HG02678 (cell line): ENCODE data around the gene CASKIN2.
A peak's percentile ranks its signal among the peaks of the same experiment; 100 is the strongest.

Experiments used
- ATAC-seq: cut with Tn5 transposase; IDR thresholded peaks from one replicate; pipeline ENCODE4 v1.9.1; 2021; ENCODE audit warnings: mild to moderate bottlenecking, moderate library complexity; ENCODE audit not compliant: unreplicated experiment

Gene CASKIN2

DNA sequence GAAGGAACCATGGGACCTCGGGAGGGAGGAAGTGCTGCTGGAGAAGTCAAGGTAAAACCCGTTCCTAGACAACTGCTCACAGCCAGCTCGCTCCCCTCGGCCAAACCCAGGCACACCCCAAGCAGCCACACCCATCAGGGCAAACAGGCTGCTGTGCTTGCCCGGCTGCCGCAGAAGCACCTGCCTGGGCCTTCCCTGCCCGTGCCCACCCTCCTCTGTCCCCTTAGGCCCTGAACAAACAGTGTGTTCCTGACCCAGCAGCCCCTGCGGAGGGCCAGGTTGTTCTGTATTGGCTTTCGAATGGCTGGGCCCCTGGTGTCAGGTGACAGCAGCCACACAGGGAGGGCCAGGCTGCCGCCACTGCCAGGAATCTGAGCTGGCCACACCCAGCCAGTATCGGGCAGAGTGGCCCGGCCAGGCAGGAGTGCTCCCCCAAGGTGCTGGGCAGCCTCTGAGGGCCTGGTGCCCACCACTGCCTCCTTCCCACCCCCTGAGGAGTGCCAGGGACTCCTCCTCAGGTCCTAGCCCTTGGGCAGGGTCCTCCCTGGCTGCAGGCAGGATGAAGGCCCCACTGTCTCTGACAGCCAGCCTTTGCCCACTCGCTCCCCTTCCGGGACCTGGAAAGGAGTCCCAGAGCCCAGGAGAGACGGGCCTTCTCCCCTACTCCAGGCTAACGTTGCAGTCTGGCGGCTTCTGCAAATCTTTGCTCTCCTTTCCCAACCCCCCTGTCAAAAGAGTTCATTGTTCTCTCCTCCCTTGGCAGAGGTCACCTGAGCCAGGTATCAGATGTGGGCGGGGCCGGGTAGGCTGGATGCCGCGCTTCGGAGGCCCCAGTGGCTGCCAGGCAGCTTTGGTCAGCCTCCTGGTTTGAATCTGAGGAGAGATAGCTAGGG is 34.2 kb upstream of the CASKIN2 start:
- no peak for ATAC-seq

DNA sequence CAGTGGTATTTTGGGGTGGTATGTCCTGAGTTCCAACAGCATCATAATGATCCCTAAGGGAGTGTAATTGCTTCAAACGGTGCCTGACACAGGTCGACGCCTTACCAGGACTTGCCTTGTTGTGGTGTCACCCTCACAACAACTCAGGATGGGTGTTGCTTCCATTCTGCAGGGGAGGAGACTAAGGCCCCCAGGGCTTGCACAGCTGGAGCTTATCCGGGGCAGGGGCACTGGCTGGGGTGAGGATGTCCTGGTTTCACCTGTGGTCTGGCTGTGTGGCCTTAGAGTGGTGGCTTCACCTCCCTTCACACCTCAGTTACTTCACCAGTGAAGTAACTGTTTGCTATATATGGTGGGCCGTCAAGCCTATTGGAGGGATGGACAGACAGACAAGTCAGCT is 33.5 kb upstream of the CASKIN2 start:
- no peak for ATAC-seq

DNA sequence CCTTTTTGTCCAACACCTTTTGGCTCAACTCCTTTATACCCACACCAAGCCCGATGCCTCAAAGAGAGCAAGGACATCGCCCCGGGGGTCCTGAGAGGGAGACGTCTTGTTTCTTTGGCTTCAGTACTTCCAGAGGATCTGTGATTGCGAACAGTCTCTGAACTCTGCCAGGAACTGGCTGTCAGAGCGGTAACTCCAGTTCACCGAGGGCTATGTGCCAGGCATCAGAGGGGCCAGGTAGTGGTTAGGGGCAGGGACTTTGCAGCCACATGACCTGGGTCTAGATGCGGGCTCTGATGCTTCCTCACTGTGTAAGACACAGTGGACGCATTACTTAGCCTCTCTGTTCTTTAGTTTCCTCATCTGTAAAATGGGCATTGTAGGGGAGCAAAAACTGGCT is 31.8 kb upstream of the CASKIN2 start:
- ATAC-seq = no peak

DNA sequence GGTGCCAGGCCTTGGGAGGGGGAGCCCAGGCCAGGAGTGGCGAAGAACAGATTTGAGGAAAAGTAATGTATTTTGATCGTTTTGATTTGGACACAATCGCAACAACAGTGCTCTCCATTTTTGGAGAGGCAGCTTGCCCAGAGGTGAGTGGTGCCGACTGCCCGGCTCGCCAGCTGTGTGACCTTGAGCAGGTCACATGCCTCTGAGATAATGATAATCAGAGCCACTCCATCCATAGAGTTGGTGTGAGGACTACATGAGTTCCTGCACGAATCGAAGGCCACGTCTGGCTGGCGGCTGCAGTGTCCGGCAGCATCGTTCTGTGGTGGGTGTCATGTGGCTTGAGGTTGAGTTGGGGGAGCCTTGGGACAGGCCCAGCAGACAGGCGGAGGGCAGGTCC is 30.8 kb upstream of the CASKIN2 start:
- no peak for ATAC-seq

DNA sequence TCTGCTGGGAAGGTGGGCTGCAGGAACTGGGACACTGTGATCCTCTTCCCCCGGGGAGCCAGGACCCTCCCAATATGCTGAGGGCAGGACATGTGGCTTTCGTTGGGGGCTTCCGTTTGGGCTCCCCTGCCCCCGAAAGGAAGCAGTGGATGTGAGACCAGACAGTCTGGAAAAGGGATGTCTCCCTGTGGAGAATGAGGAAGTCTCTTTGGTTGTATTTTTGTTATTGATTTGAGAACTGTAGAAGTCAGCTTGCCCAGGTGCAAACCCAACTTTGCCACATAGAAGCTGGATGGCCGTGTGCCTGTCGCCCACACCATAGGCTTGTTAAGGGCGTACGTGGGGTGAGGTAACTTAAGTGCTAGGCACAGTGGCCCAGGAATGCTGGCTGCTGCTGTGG is 28.9 kb upstream of the CASKIN2 start:
- no peak for ATAC-seq

DNA sequence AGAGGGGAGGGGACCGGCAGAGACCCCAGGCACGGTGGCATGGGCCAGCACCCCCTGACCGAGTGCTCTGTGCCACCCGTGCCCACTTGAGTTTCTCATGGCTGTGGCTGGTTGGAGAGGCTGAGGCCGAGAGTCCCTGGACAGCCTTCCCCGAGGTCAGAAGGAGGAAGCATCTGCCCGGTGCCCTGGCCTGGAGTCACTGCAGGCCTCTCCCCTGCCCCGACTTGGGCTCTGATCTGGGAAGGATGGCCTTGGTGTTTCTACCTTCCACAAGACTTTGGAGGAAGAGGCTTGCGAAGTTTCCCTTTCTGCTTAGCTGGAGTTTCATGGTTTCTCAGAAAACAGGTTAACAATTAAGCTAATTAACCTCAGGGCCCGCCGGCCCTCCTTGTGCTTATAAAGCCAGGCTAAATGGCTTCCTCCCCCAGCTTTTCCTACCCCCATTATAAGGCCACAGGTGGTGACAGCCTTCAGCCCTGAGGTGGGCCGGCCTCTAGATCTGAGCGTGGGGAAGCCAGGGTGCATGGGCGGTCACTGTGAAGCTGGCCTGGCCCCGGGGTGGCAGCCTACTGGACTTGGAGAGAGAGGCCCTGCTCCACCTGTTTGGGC is 27.5 kb upstream of the CASKIN2 start:
- ATAC-seq = no peak

DNA sequence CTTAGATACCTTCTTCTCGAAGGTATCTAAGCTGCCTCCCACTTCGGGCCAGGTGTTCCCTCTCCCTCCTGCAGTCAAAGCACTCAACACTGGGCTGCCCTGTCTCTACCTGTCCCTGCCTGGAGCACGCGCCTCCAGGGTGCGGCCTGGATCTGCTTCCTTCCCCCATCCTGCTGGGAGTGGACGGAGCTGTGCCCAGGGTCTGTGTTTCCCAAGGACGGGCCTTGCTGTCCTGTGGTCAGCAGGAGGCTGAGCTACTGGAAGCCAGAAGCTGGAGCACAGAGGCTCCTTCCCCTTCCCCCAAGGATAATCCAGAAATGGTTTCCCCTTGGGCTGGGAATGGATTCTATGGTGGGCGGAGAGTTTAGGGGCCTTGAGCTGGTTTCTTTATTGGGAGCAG is 26.9 kb upstream of the CASKIN2 start:
- ATAC-seq = no peak

DNA sequence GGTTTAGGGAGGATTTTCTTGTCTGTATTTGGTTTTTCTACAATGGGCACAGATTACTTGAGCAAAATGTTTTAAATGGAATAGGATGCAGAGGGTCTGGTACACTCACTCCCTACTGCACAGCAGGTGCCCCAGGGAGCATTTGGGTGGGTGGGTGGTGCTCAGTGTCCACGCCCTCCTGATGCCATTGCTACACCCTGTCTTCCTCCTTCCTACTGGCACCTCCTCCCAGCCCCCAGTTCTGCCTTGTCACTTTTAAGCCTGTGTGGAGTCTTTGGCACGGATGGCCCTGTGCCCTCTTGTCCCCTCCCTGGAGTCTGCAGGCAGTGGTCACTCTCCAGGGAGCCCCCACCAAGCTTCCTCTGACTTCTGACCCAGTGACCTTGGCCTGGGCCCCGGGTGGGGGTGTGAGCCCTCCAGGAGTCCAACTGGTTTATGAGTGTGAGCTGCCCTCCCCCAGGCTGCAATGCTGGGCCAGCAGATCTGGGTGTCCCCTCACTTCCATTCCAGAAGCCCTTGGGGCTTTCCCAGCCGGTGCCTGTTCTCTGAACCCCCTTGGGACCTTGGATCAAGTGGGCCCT is 25.7 kb upstream of the CASKIN2 start:
- no peak for ATAC-seq

DNA sequence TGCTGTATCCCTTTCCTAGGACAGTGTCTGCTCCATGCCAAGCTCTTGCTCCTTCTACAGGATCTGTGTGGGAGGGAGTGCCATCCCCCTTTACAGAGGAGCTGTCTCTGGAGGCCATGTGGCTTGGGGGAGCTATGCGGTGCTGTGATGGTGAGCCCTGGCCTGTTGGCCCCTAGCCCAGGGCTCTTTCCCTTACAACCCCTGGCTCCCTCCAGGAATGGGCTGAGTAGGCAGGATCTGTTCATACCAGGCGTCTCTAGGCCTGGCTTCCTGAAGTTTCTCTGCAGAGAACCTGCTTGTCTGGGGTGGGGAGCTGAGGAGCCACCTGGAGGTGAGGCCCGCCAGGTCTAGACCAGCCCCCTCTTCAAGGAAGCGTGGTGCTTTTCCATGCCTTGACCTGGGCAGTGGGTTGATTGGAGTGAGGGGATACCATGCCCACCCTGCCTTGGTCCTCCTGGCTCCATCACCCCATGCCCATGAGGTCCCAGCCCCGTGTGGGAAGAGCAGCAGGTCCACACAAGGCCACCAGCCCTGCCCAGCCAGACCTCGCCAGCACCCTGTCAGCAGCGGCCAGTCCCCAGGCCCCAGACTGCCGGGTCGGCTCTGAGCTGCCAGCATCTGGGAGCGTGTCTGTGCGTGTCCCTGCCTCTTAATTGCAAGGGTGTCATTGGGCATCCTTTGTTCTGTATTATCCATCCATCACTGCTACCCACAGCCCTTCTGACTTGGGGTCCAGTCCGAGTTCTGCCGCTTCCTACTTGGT is 24.8 kb upstream of the CASKIN2 start:
- ATAC-seq = no peak

DNA sequence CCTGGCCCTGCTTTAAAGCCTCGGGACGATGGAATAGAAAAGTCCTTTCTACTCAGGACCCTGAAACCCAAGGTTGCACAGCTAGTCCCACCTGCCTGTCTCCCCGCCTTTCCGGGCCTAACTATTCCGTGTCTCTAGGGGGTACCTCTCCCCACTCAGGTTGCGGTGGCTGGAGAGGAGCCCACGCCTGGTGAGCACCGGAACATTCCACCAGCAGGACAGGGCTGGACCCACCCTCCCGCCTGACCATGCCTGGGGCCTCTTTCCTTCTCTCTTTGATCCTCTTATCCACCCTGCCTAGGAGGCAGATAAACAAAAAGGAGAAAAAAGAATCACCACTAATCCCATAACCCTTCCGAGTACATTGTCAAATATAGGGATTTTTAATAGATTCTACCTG is 21.0 kb upstream of the CASKIN2 start:
- ATAC-seq = no peak

DNA sequence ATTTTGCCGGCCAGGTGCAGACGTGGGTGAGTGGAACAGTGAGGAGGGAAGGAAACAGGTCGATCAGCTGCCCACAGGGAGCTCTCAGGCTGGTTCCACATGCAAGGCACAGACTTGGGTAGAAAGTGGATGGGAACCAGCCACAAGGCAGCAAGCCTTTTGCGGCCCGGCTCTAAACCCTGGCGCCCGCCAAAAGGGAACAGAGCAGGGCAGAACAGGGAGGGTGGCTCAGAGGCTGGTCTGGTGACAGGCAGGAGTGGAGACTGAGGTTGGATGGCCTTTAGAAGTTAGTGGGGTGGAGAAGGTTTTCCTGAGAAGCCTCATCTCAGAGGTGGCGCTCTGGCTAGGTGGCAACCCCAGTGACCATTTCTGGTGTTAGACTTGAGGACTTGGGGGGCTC is 20.5 kb upstream of the CASKIN2 start:
- ATAC-seq = no peak

DNA sequence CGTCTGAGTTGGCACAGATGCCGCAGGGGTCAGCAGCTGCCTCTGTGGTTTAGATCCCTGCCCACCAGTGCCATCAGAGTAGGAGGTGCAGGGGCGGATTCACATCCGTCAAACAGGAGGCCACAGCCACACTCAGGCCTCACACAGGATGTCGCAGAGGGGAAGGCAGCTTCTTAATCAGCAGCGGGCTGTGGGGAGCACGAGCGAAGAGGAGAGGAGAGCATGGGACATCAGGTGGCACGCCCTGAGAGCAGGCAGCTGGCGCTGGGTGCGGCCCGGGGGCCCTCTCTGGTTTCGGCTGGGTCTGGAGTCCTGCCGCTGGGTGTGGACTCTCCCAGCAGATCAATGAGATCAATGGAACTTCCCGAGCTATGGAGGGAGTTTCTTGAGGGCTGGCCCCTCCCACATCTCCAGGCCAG is 19.8 kb upstream of the CASKIN2 start:
- peak; percentile 72 for ATAC-seq

DNA sequence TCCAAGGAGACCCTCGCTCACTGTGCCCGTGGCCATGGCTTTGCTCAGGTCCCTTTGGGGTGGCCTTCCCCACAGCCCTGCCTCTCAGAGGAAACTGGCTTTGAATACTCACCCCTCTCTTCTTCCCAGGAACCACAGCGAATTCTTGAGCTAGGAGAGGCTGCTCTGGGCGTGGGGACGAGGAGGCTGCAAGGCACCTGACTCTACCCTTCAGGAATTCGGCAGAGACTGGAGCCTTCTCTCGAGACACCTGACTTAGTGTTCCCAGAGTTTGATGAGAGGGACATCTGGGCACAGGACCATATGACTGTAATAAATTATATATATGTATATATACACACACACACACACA is 16.4 kb upstream of the CASKIN2 start:
- no peak for ATAC-seq

DNA sequence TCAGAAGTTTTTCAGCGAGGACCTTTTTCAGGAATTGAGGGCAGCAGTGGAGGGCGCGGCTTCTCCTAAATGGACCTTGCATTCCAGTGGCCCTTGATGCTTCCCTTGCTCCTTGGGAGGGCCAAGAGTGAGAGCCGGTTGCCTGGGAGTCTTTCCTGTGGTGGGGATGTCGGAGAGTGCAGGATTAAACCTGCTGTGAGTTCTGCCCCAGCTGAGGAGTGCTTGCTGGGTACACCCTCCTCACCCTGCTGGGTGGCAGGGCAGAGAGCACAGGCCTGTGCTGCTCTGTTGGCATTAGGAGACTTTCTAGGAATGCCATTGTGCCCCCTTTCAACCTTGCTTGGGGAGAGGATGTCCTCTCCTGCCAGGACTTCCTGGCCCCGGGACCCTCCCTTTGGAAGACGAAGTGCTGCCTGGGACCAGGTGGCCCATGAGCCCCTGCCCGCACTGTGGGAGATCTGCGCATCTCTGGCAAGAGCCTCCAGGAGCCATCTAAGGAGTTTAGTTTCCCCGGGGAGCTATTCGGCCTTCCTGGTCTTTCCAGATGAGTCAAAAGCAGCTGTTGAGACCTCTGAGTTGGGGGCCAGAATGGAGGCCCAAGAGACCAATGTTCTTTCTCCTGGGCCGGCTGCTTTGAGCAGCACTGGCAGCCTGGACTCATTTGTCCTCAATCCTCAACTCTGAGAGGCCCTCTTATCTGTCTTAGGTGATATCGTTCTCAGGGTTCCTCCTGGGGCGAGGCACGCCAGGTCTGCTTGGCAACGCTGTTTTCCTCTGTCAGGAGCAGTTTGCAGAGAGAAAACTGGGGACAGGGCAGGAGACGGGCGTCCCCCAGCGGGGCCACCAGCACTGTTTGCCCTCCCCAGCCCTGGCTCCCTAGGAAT is 15.7 kb upstream of the CASKIN2 start:
- no peak for ATAC-seq

DNA sequence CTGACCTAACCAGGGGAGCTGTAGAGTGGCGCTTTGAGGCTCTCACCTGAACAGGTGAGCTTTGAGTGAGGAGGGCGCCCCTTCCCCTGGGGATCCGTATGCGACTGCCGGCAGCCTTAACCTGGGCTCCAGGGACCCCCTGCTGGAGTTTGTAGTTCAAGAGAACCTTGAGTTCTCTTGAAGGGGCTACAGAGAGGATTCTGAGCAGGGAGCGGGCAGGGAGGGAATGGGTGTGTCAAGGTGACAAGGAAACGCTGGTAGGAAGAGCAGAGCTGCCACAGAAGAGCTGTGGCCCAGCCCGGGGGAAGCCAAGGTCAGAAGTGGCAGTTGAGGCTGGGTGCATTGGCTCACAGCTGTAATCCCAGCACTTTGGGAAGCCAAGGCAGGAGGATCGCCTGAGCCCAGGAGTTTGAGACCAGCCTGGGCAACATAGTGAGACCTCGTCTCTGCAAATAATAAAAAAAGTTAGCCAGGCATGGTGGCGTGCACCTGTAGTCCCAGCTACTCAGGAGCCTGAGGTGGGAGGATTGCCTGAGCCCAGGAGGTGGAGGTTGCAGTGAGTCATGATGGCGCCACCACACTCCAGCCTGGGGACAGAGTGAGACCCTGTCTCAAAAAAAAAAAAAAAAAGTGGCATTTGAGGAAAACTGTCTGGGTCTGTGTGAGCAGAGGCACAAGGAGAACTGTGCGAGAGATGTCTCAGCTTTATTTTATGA is 11.4 kb upstream of the CASKIN2 start:
- no peak for ATAC-seq

DNA sequence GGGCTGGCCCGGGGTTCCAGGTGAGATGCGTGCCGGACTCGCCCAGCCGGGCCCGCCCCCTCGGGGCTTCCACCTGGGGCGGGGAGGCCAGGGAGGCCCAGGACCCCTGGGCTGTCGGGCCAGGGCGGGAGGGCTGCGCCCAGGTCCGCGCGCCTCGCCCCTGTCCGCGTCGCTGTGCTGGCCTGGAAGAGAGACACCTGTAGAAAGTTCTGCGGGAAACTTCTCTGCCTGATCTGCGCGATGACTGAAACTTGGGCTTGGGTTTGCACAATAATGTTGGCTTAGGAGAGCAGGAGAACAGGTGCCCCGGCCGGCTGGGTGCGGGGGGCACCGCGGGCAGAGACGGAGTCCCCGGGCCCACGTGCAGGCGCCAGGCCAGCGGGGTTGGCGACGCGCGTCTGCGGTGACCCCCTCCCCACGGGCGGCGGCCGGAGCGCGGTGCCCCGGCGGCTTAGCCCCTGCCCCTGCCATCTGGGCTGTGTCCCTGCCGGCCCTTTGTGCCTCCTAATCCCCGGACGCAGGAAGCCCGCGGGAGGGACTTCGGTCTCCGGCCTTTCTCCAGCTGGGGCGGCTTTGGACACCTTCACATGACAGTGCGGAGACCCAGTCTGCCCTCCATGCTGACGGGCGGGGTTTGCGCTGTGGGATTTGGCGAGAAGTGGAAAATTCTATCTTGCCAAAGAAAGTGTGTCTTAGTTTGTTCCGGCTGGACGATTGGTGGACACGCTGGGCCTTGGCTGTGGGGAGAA is 10.6 kb upstream of the CASKIN2 start:
- ATAC-seq = no peak

DNA sequence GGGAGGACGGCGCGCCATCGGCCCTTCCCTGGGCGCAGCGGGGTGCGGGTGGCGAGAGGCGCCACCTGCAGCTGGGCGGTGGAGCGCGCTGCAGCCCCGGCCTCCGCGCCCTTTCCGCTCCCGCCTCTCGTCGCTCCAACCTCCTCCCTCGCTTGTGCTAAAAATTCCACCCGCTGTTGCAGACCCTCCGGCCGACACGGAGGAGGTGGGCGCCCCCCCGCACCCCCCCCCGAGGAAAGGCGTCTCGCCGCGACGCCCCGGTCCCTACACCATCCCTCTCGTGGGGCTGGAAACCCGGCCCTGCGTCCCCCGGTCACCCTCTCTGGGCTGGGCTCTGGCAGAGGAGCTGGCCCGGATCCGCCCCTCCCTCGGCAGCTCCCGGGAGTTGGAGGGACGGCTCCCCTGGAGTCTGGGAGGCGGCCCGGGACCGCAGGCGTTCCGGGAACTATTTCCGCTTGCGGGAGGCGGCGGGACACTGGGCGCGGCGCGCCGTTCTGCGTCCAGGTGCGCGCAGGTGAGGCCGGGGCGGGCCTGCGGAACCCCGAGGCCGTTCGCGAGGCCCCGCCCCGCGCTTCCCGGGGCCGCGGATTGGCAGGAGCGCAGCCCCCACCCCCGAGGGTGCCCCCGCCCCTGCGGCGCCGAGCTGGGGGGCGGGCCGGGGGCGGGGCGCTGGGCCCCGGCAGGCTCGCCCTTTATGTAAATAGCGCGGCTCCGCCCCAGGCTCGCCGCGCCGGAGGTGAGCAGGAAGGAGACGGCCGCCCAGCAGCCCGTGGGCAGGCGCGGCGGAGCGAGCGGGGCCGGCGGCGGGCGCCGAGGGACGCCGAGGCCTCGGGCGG is 9.9 kb upstream of the CASKIN2 start, which contains the start of gene LLGL2:
Gene LLGL2 (plus strand): TSS at position 728 of the 836 bp plus-strand sequence. CDS start 17,730 bp downstream, outside the sequence.
- ATAC-seq = peak; percentile 85
